SK-N-MC (cell line): Measurements from ENCODE around the gene TRAPPC6A.

ENCODE experiments used
- EZH2 ChIP-seq: fragments of 200-600 bp; sonication (generic); IDR thresholded peaks from one replicate; pipeline ENCODE4 v1.6.1; 2017; ENCODE audit warnings: antibody characterized with exemption
- FOXP2 ChIP-seq: optimal IDR thresholded peaks from 2 replicates; pipeline ENCODE3; 2011; ENCODE audit warnings: mild to moderate bottlenecking, moderate library complexity; ENCODE audit not compliant: insufficient read depth; ENCODE audit errors: extremely low read length, control extremely low read depth
- POLR2AphosphoS5 ChIP-seq: IDR thresholded peaks from 2 replicates; pipeline ENCODE4 v1.6.1; 2012; ENCODE audit warnings: mild to moderate bottlenecking, low read depth, low read length, borderline replicate concordance

GRCh38 chr19:45211751-45212381 lies 33.8 kb upstream of the TRAPPC6A start:
- no peak for TF ChIP-seq EZH2
- TF ChIP-seq POLR2AphosphoS5 = no peak
- TF ChIP-seq FOXP2 = no peak
